Body of pancreas (tissue), 4 donors: ENCODE measurements around the gene SCAF8. TPM values are rescaled to one million over a fixed set of nuclear protein-coding genes. Genes with fewer than 3 reads are reported as not detected.
"Not testable (repeated sequence)": the region's sequence is repeated elsewhere in the genome, so short reads cannot be mapped to it uniquely, and the experiment has no call there.

Source experiments
- ATAC-seq: fragments of 150-250 bp; one replicate; pipeline ENCODE4 v1.9.1; 2016
- DNase-seq, 4 donors: peaks; one replicate each; pipeline ENCODE4 v3.0.0-alpha.2; 2019
- H3K27ac ChIP-seq, 4 donors: fragments of 200-600 bp; sonication (generic); 1 replicate in 3 of 4; 2 replicates in 1 of 4; pipeline versions ENCODE4 v1.5.1 to v1.6.1; 2016 to 2019; ENCODE audit warnings: mild to moderate bottlenecking in 1 of 4, mixed read lengths in 1 of 4, moderate library complexity in 1 of 4
- H3K27me3 ChIP-seq, 2 donors: fragments of 200-600 bp; sonication (generic); one replicate each; pipeline ENCODE4 v1.6.0; 2016; ENCODE audit warnings: mild to moderate bottlenecking in 1 of 2
- H3K36me3 ChIP-seq, 2 donors: fragments of 200-600 bp; sonication (generic); replicated peaks in 1 of 2; 2 replicates each; pipeline ENCODE4 v1.5.1; 2016; ENCODE audit warnings: low read depth in 2 of 2; ENCODE audit not compliant: insufficient read depth in 1 of 2
- H3K4me1 ChIP-seq: fragments of 200-600 bp; sonication (generic); one replicate; pipeline ENCODE4 v1.6.0; 2016
- H3K4me3 ChIP-seq, 2 donors: fragments of 200-600 bp; sonication (generic); 1 replicate in 1 of 2; 2 replicates in 1 of 2; pipeline ENCODE4 v1.5.1; 2016 to 2019
- H3K9me3 ChIP-seq, 3 donors: fragments of 200-600 bp; sonication (generic); 1 replicate in 2 of 3; 2 replicates in 1 of 3; pipeline ENCODE4 v1.5.1; 2016
- CTCF ChIP-seq, 7 experiments: fragments of 450-650 bp in 4 of 7; fragments of 200-600 bp in 3 of 7; sonication (generic) in 3 of 7; IDR thresholded peaks; one replicate each; pipeline ENCODE4 v1.5.1; 2016 to 2019; ENCODE audit warnings: antibody characterized with exemption in 7 of 7
- POLR2A ChIP-seq, 3 donors: fragments of 450-650 bp; IDR thresholded peaks; one replicate each; pipeline ENCODE4 v1.6.1; 2016; ENCODE audit warnings: antibody characterized with exemption in 3 of 3, mild to moderate bottlenecking in 2 of 3
- WGBS, 2 donors: methylation state at CpG; one replicate each; pipeline ENCODE4 v1.1.5; 2017; 5-methylcytosine and 5-hydroxymethylcytosine counted together
- intact Hi-C: fragments of 100-400 bp; cut with DNase I; formaldehyde crosslinking; loops from one replicate; pipeline ENCODE4 v1.15.1; 2023
- total RNA-seq, 2 donors: library from RNA; depleted of rRNA; stranded (reverse); fragments of >200 nt; gene quantifications; one replicate each; pipeline ENCODE4 v1.1.0, GENCODE V29; 2016

SCAF8 gene
- total RNA-seq, 2 donors from 2014 or later: 23.6 to 24.1 TPM

- Histone ChIP-seq H3K9me3 (no peaks in the 10 kb centered on the region), H3K27ac (no peak overlapping the region), H3K27me3 (no peaks in the 10 kb centered on the region), H3K36me3 (peaks cover 3 to 17% of the 10 kb centered on the region in 2 donors), H3K4me3 (no peak overlapping the region), H3K4me1 (no peaks in the 10 kb centered on the region)
- ATAC-seq: no peak
- intact Hi-C loops: loop anchor here (10.0 kb wide), 1 partner anchor 131 kb away; no protein-coding TSS in a partner anchor
- DNase-seq: no peak
- TF ChIP-seq POLR2A (IDR thresholded peaks at IDR 0.05): no peak
- TF ChIP-seq CTCF (IDR thresholded peaks at IDR 0.05): peak; percentile 27 to 55 (median 48)
- 7 to 16% methylated on average over 2 of the region's 2 CpGs for WGBS, 2 donors
Observed at GRCh38 chr6:154805288-154805911, 72.2 kb downstream of the SCAF8 start.

DNA sequence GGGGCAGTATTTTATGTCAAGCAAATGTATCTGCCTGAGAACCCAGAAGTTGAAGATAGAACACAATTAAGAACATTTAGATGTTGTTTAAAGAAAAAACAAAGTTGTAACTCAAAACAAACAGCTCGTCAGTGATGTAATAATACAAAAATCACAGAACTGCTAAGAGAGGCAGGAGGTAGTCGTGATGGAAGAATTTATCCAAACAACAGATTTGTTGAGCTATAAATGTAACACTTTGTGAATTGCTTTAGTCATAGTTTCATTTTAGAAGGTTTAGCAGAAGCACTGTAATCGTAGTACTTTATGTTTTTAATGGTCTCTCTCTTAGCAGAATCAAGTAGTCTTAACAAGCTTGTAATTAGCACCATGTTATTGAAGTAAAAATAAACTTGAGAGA is 73.6 kb downstream of the SCAF8 start:
- TF ChIP-seq CTCF (IDR thresholded peaks at IDR 0.05) (no peak), POLR2A (IDR thresholded peaks at IDR 0.05) (no peak)
- intact Hi-C loops: loop anchor here (10.0 kb wide), 1 partner anchor 132 kb away; no protein-coding TSS in a partner anchor
- 69 to 75% methylated on average over 3 of the region's 3 CpGs for WGBS, 2 donors
- no peaks in the 10 kb centered on the region for H3K27me3 ChIP-seq
- H3K4me1 ChIP-seq: no peaks in the 10 kb centered on the region
- no peak for ATAC-seq
- no peak overlapping the region for H3K4me3 ChIP-seq
- H3K36me3 ChIP-seq: peaks cover 3 to 22% of the 10 kb centered on the region in 2 donors
- no peaks in the 10 kb centered on the region for H3K9me3 ChIP-seq
- no peak overlapping the region for H3K27ac ChIP-seq
- no peak for DNase-seq

- 95% methylated on average over 3 of the region's 3 CpGs for WGBS, 2 donors
Observed at GRCh38 chr6:154811663-154812062, 78.4 kb downstream of the SCAF8 start.

DNA sequence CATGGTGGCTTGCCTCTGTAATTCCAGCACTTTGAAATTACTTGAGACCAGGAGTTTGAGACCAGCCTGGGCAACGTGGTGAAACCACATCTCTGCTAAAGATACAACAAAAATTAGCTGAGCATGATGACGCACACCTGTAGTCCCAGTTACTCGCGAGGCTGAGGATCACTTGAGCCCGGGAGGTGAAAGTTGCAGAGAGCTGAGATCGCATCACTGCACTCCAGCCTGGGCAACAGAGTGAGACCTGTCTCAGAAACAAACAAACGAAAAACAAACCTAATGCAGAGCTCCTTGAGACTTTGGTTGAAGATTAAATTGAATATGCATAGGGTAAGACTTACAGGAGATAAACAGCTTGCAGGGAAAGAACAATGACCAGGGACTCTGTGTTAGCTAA is 80.8 kb downstream of the SCAF8 start:
- ATAC-seq (no peak), DNase-seq (no peak)
- WGBS, 2 donors: 91 to 93% methylated on average over 7 of the region's 7 CpGs
- Histone ChIP-seq H3K36me3 (peaks cover 9 to 22% of the 10 kb centered on the region in 2 donors), H3K27me3 (no peaks in the 10 kb centered on the region), H3K9me3 (no peaks in the 10 kb centered on the region), H3K27ac (no peak overlapping the region), H3K4me1 (no peaks in the 10 kb centered on the region), H3K4me3 (no peak overlapping the region)
- intact Hi-C loops: no loop called here
- no peak for TF ChIP-seq POLR2A (IDR thresholded peaks at IDR 0.05)
- TF ChIP-seq CTCF (IDR thresholded peaks at IDR 0.05): no peak

More at GRCh38 chr6:154811663-154812062, 78.4 kb downstream of the SCAF8 start:
- ATAC-seq, DNase-seq, intact Hi-C loops, H3K27ac ChIP-seq, H3K4me1 ChIP-seq, H3K27me3 ChIP-seq, H3K4me3 ChIP-seq, H3K9me3 ChIP-seq: not testable (repeated sequence)
- H3K36me3 ChIP-seq: peaks cover 5 to 30% of the 10 kb centered on the region in 2 donors

DNA sequence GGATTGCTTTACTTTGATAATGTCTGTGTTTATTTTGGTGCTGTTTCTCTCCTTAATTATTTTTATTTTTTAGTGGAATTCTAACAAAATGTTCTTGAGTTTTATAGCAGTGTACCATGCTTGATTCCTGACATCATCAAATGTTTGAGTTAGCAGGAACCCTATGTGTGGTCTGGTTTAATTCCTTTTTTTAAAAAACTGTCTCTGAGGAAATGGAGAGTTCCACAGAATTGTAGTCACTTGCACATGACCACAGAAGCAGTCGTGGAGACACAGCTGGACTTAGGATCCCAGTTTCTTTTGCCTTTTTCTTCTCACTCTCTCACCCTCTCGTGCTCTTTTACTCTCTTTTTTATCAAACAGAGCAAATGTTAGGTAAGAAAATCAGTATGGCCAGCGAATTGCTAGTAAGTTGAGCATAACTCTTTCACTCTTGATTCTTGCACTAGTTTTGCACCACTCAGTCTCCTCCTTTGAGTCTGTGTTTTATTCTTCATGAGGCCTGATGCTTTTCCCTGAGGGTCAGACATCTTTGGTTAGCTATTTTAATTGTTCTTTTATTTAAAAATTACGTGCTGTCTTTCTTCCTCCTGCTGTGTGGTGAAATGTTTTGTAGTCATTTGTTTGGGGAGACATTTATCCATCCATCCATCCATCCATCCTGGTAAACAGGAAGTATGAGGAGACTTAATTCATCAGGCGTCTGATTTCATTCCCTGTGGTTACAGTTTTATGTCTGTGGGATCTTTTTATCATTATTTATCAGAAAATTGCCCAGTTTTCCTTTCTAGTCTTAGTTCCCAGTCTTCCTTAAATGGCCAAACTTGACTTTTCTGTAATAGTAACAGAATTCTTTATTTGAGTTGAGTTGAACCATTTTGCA is 83.0 kb downstream of the SCAF8 start:
- 85 to 94% methylated on average over 5 of the region's 5 CpGs for WGBS, 2 donors
- no peak for TF ChIP-seq POLR2A (IDR thresholded peaks at IDR 0.05)
- no peak for TF ChIP-seq CTCF (IDR thresholded peaks at IDR 0.05)
- Histone ChIP-seq H3K4me3 (no peak overlapping the region), H3K27me3 (no peaks in the 10 kb centered on the region), H3K9me3 (no peaks in the 10 kb centered on the region), H3K27ac (no peak overlapping the region), H3K36me3 (peaks cover 9 to 26% of the 10 kb centered on the region in 2 donors), H3K4me1 (no peaks in the 10 kb centered on the region)
- intact Hi-C loops: no loop called here
- ATAC-seq (no peak), DNase-seq (no peak)
